Stimulated activated CD8-positive, alpha-beta memory T cell treated with anti-CD3 and anti-CD28 coated beads, Interleukin-15, amount 100 ng/mL, for 4 hours (primary cell): Measurements from ENCODE around the gene MTMR10.

Source experiments
- DNase-seq, 2 donors: peaks; one replicate each; pipeline ENCODE4 v3.0.0-alpha.2; 2020; ENCODE audit warnings: low read depth in 2 of 2

The MTMR10 gene

GRCh38 chr15:31013863-31014607 lies 22.6 kb upstream of the MTMR10 start:
- no peak for DNase-seq

- no peak for DNase-seq
These were observed 21.0 kb upstream of the MTMR10 start for GRCh38 chr15:31012455-31012854.

DNA sequence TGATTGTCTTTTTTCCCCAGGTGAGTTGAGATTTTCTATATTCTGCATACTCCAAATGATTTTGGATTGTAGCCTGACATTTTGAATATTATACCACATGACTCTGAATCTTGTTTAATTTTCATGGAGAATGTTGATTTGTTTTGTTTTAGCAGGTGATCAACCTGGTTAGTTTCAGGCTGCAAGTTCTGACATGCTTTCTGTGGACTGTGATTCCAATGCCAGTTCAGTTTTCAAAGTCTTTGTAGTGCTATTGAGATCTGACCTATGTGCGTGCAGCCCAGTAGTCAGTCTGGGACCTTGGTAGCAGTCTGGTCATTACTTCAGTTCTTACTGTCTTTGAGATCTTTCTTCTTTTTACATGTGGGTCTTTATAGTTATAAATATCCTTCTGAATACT lies 18.6 kb upstream of the MTMR10 start:
- DNase-seq: no peak

DNA sequence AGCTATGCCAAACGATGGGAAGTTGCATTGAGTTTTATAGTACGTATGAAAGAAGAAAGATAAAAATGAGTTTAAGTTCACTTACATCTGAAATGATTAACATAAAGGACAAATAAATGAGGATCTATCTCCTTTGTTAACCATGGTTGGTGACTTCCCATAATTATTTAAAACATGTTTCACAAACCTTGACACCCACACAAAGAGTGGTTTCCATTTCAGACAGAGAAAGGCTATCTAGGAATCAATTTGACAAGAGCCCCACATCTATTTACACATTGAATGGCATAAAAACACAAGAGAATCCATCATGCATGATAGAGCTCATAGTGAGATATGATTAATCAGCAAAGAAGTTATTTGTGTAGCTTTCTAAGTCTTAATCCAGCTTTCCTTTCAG lies 14.2 kb upstream of the MTMR10 start:
- no peak for DNase-seq

GRCh38 chr15:31004220-31004733 lies 12.8 kb upstream of the MTMR10 start:
- no peak for DNase-seq

- no peak for DNase-seq
These were observed 10.3 kb upstream of the MTMR10 start for GRCh38 chr15:31001702-31002101.

- DNase-seq: no peak
These were observed 8.3 kb upstream of the MTMR10 start for GRCh38 chr15:30999729-31000128.

GRCh38 chr15:30997270-30997669 lies 5.8 kb upstream of the MTMR10 start:
- no peak for DNase-seq

- DNase-seq: no peak
These were observed 929 bp upstream of the MTMR10 start for GRCh38 chr15:30992249-30992864.

DNA sequence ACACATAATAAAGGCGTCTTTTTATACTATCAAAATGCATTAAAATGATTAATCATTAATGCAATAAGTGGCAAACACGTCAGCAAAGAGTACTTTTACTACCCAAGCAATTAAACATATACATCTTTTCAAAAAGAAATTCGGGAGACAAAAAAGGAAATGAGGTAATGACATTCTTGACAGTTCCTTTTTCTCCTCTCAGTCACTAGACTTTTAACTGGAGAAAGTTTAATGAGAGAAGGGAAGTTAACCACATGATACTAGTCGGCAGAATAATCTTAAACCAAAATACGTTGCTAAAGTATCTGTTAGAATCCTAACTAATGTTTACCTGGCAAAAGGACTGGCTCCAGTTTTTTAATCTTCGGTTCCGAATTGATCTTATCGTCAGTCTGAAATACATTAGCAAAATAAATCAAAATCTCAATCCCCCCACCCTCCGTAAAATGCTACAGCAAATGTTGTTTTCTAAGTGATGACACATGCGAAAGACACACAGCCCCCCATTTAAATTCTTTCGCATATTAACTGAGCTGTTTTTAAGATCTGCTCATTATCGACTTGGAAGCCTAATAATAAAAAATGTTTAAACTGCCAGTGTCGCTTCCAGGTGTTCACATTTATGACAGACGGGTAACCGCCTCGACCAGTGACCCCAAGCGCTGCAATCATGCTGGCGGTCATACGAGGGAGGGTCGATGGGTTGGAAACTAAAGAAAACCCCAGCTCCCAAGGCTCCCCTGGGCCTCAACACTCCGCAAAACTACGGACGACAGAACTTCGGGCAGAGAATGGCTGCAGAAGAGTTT lies 778 bp downstream of the MTMR10 start:
- DNase-seq: no peak

- no peak for DNase-seq
These were observed 1.4 kb downstream of the MTMR10 start for GRCh38 chr15:30990036-30990435.

DNA sequence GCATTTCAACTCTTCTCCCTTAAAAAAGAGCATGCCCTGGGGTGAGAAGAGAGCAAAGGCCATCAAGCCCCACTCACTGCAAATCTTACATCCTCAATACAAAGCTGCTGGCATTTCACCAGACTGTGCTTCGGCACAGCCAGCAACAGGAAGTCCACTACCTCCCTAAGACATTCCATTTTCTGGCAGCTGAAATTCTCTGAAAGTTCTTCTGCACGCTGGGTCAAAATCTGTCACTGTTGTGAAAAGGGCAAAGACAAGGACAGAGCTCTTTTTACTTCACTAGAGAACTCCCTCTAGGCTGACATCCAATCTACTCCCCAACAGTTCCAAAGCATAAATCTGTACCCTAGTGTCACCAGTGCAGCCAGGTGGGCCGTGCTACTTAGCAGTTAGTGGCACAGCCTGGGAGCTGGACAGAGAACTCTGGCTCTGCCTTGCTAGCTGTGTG lies 6.3 kb downstream of the MTMR10 start:
- no peak for DNase-seq

GRCh38 chr15:30984542-30984941 lies 6.9 kb downstream of the MTMR10 start:
- DNase-seq: no peak

DNA sequence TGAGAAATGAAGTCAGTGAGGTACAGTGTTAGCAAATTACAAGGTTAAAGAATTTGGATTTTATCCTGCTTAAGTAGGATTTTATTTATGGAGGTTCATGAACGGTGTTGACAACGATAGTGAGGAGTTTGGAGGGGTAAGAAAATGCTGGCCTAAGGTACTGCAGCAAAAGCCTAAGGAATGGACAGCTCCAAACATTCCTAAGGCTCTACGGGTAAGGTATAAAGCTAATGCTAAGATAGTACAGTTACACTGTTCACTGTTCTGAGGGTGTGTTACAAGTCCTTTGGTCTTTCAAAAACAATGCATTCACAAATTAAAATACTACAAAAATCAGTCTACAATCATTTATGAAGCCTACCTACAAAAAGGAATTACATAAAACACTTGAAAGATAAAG lies 7.3 kb downstream of the MTMR10 start:
- DNase-seq: no peak

- DNase-seq: no peak
These were observed 12.0 kb downstream of the MTMR10 start for GRCh38 chr15:30979457-30979856.

DNA sequence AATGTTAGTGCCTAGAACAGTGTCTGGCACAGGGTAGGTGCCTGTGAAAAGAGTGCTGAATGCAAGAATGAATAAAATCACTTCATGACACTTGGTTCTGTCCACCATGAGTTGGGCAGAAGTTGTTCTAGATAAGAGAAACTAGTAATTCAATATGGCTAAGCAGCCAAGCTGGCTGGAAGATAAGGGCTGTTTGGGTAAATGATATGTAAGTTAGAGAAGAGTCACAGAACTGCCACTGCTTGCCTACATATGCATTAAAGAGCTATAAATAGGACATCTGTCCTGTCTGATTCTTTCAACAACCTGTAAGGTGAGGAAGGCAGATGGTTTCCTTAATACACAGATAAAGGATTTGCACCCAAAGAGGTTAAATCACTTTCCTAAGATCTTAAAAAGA lies 13.1 kb downstream of the MTMR10 start:
- no peak for DNase-seq

GRCh38 chr15:30974112-30974511 lies 17.3 kb downstream of the MTMR10 start:
- no peak for DNase-seq

DNA sequence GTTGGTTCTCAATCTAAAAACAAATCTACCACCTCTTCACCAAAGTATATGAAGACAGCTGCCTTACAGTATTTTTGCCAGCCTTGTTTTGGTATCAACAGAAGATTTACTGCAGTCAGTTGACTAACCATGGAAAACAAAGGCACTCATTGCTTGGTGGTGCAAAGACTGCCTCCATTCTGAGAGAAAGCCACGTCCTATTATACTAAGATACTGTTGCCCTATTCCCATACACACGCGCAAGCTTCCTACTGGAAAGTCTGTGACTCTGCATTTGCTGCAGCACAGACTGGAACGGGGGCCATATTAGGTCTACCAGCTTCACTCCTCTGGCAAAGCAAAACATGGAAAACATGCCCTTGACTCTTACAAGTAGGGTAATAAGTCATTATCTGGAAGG lies 18.0 kb downstream of the MTMR10 start:
- no peak for DNase-seq

DNA sequence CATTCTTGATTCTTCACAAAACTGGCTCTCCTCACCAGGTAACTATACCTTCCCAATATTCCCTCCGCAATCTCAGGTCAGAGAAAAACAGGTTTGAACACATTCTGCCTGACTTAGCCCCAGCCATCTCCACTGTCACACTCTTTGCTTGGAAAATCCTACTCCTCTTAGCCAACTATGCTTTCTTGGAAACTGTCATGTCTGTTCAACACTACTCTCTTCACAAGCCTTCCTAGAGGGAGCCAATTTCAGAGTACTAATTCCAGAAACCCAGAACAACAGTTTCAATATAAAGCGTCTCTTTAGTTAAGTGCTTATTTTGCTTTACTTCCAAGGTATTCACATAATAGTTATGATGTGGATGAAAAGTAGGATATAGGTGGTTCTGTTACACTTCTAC lies 21.7 kb downstream of the MTMR10 start:
- DNase-seq: no peak

GRCh38 chr15:30963681-30964080 lies 27.7 kb downstream of the MTMR10 start:
- no peak for DNase-seq

- DNase-seq: no peak
These were observed 28.8 kb downstream of the MTMR10 start for GRCh38 chr15:30962659-30963058.

DNA sequence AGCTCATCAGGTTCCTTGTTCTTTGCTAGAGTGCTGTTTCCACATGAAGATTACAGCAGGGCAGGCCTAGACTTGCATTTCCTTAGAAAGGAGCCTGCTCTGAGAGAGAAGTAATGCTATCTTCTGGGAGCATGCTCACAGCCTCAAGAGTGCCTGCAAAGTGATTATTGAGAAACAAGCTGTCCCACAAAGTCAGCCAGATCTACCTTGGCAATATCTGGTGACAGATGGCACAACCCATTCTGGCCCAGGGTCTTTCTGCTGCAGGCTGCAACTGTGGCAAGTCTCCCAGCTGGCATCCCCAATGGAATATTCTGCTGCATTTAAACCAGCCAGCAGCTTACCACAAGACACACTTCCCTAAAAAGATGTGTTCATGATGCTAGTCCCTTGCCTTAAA lies 29.3 kb downstream of the MTMR10 start:
- no peak for DNase-seq

DNA sequence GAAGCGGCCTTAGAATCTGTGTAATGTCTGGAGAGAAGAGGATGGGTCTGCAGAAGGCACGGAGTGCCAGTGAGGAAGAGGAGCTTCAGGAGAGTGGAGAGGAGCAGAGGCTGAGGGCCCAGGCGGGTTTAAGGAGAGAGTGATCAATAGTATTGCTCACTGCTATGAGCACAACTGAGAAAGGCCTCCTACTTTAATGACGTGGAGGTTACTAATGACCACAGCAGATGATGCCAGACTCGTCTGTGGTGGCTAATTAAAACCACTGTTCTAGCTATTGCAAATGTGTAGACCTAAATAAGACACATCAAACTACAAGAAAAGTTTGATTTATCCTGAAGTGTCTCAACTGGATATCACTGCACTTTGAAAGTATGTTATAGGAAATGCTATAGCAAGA lies 33.2 kb downstream of the MTMR10 start:
- no peak for DNase-seq
